Activated T-helper 2 cell treated with anti-CD3 and anti-CD28 coated beads, Interferon-gamma antibody, Interleukin-2, Interleukin-4, amounts not matched to agents 10 μg/mL and 5 μg/mL and 100 μg/mL, durations not matched to agents 14 hours and 24 hours and 36 hours (primary cell): ENCODE data around the gene DAG1. TPM values are rescaled to one million over a fixed set of nuclear protein-coding genes. Genes with fewer than 3 reads are reported as not detected.

Experiments used
- DNase-seq: peaks from one replicate; pipeline ENCODE4 v3.0.0; 2021; ENCODE audit warnings: low spot score
- H3K27ac Mint-ChIP-seq: one replicate; pipeline ENCODE4 v1.8.0; 2021; ENCODE audit warnings: mixed read lengths
- H3K27me3 Mint-ChIP-seq: one replicate; pipeline ENCODE4 v1.8.0; 2021; ENCODE audit warnings: low read depth, mixed read lengths
- H3K36me3 Mint-ChIP-seq: one replicate; pipeline ENCODE4 v1.8.0; 2021; ENCODE audit warnings: low read depth, mixed read lengths
- H3K4me1 Mint-ChIP-seq: one replicate; pipeline ENCODE4 v1.8.0; 2021; ENCODE audit warnings: low read depth, mixed read lengths
- H3K4me3 Mint-ChIP-seq: one replicate; pipeline ENCODE4 v1.8.0; 2021; ENCODE audit warnings: low read depth, mild to moderate bottlenecking, moderate library complexity, mixed read lengths
- H3K9me3 Mint-ChIP-seq: one replicate; pipeline ENCODE4 v1.8.0; 2021; ENCODE audit warnings: mixed read lengths
- intact Hi-C: fragments of 100-400 bp; cut with micrococcal nuclease; formaldehyde crosslinking; loops from one replicate; pipeline ENCODE4 v1.15.1; 2023
- total RNA-seq: library from RNA; stranded (reverse); gene quantifications from 2 replicates; pipeline ENCODE4 v1.2.3, GENCODE V29; 2022

Gene DAG1
- total RNA-seq, 1 donor from 2014 or later, result 17.0 TPM

GRCh38 chr3:49460188-49460890 lies 9.7 kb upstream of the DAG1 start:
- Mint-ChIP-seq H3K9me3 (no peaks in the 10 kb centered on the region), H3K27me3 (no peaks in the 10 kb centered on the region), H3K27ac (no peak overlapping the region), H3K4me1 (peaks cover 3% of the 10 kb centered on the region), H3K4me3 (no peak overlapping the region), H3K36me3 (no peaks in the 10 kb centered on the region)
- no peak for DNase-seq
- intact Hi-C loops, result no loop called here

- Mint-ChIP-seq H3K36me3 (no peaks in the 10 kb centered on the region), H3K9me3 (no peaks in the 10 kb centered on the region), H3K27me3 (no peaks in the 10 kb centered on the region), H3K27ac (no peak overlapping the region), H3K4me3 (no peak overlapping the region), H3K4me1 (peaks cover 3% of the 10 kb centered on the region)
- intact Hi-C loops, result no loop called here
- DNase-seq, result no peak
These were observed 9.1 kb upstream of the DAG1 start for GRCh38 chr3:49460956-49461355.

GRCh38 chr3:49461443-49462171 lies 8.5 kb upstream of the DAG1 start:
- no peaks in the 10 kb centered on the region for H3K36me3 Mint-ChIP-seq
- intact Hi-C loops, result no loop called here
- no peaks in the 10 kb centered on the region for H3K9me3 Mint-ChIP-seq
- H3K4me3 Mint-ChIP-seq, result no peak overlapping the region
- no peak overlapping the region for H3K27ac Mint-ChIP-seq
- H3K27me3 Mint-ChIP-seq, result no peaks in the 10 kb centered on the region
- peaks cover 3% of the 10 kb centered on the region for H3K4me1 Mint-ChIP-seq
- no peak for DNase-seq

- no peak overlapping the region for H3K4me3 Mint-ChIP-seq
- H3K36me3 Mint-ChIP-seq, result no peaks in the 10 kb centered on the region
- no peak for DNase-seq
- H3K4me1 Mint-ChIP-seq, result peaks cover 3% of the 10 kb centered on the region
- H3K9me3 Mint-ChIP-seq, result no peaks in the 10 kb centered on the region
- no peaks in the 10 kb centered on the region for H3K27me3 Mint-ChIP-seq
- intact Hi-C loops, result no loop called here
- H3K27ac Mint-ChIP-seq, result no peak overlapping the region
These were observed 7.8 kb upstream of the DAG1 start for GRCh38 chr3:49462222-49462621.

- intact Hi-C loops, result no loop called here
These were observed 4.6 kb upstream of the DAG1 start for GRCh38 chr3:49465270-49466034.

GRCh38 chr3:49466085-49466484 lies 4.0 kb upstream of the DAG1 start:
- Mint-ChIP-seq H3K4me3 (no peak overlapping the region), H3K36me3 (peaks cover 1% of the 10 kb centered on the region), H3K9me3 (no peaks in the 10 kb centered on the region), H3K27me3 (no peaks in the 10 kb centered on the region), H3K4me1 (peaks cover 9% of the 10 kb centered on the region), H3K27ac (no peak overlapping the region)
- intact Hi-C loops, result no loop called here
- DNase-seq, result no peak

More at GRCh38 chr3:49465270-49466034, 4.6 kb upstream of the DAG1 start:
- H3K27ac Mint-ChIP-seq, result no peak overlapping the region
- H3K4me3 Mint-ChIP-seq, result no peak overlapping the region
- no peaks in the 10 kb centered on the region for H3K27me3 Mint-ChIP-seq
- no peaks in the 10 kb centered on the region for H3K9me3 Mint-ChIP-seq
- DNase-seq, result no peak
- H3K36me3 Mint-ChIP-seq, result no peaks in the 10 kb centered on the region
- peaks cover 7% of the 10 kb centered on the region for H3K4me1 Mint-ChIP-seq

- Mint-ChIP-seq H3K4me3 (peak overlapping the region; percentile 87), H3K27ac (peak overlapping the region; percentile 82), H3K9me3 (no peaks in the 10 kb centered on the region), H3K4me1 (peaks cover 18% of the 10 kb centered on the region), H3K27me3 (no peaks in the 10 kb centered on the region), H3K36me3 (peaks cover 16% of the 10 kb centered on the region)
- no peak for DNase-seq
- intact Hi-C loops, result no loop called here
These were observed 781 bp upstream of the DAG1 start for GRCh38 chr3:49469037-49469935.

GRCh38 chr3:49470714-49471420 lies 800 bp downstream of the DAG1 start:
- peak overlapping the region; percentile 84 for H3K27ac Mint-ChIP-seq
- H3K27me3 Mint-ChIP-seq, result no peaks in the 10 kb centered on the region
- peaks cover 19% of the 10 kb centered on the region for H3K4me1 Mint-ChIP-seq
- intact Hi-C loops, result loop anchor here (1.0 to 5.0 kb wide), 3 partner anchors 58 to 201 kb away; partner anchors contain the start of genes APEH and TCTA
- no peak for DNase-seq
- no peaks in the 10 kb centered on the region for H3K9me3 Mint-ChIP-seq
- H3K4me3 Mint-ChIP-seq, result peak overlapping the region; percentile 87
- H3K36me3 Mint-ChIP-seq, result peaks cover 18% of the 10 kb centered on the region

GRCh38 chr3:49471856-49472495 lies 1.9 kb downstream of the DAG1 start:
- Mint-ChIP-seq H3K4me1 (peaks cover 28% of the 10 kb centered on the region), H3K9me3 (no peaks in the 10 kb centered on the region), H3K27ac (peak overlapping the region; percentile 84), H3K4me3 (peak overlapping the region; percentile 87), H3K36me3 (peaks cover 27% of the 10 kb centered on the region), H3K27me3 (no peaks in the 10 kb centered on the region)
- DNase-seq, result no peak
- intact Hi-C loops, result loop anchor here (2.0 to 5.0 kb wide), 2 partner anchors 57 to 200 kb away; partner anchors contain the start of gene APEH

- intact Hi-C loops, result no loop called here
- no peaks in the 10 kb centered on the region for H3K9me3 Mint-ChIP-seq
- peaks cover 18% of the 10 kb centered on the region for H3K4me1 Mint-ChIP-seq
- peak overlapping the region; percentile 8 for H3K4me3 Mint-ChIP-seq
- H3K27me3 Mint-ChIP-seq, result no peaks in the 10 kb centered on the region
- peak overlapping the region; percentile 26 for H3K27ac Mint-ChIP-seq
- DNase-seq, result peak; percentile 22
- peaks cover 44% of the 10 kb centered on the region for H3K36me3 Mint-ChIP-seq
These were observed 6.5 kb downstream of the DAG1 start for GRCh38 chr3:49476563-49476962.

- Mint-ChIP-seq H3K9me3 (no peaks in the 10 kb centered on the region), H3K36me3 (peaks cover 26% of the 10 kb centered on the region), H3K27me3 (no peaks in the 10 kb centered on the region), H3K4me3 (no peak overlapping the region), H3K4me1 (no peaks in the 10 kb centered on the region), H3K27ac (no peak overlapping the region)
- DNase-seq, result no peak
- intact Hi-C loops, result no loop called here
These were observed 12.7 kb downstream of the DAG1 start for GRCh38 chr3:49482766-49483165.
